C4-2B (cell line): Measurements from ENCODE around the gene SCYL1.
"Not testable (repeated sequence)": the region's sequence is repeated elsewhere in the genome, so short reads cannot be mapped to it uniquely, and the experiment has no call there.

Source experiments
- H3K27ac ChIP-seq: fragments of 450-650 bp; 2 replicates; pipeline ENCODE4 v1.5.1; 2017
- CTCF ChIP-seq: fragments of 450-650 bp; conservative IDR thresholded peaks from 2 replicates; pipeline ENCODE4 v1.5.1; 2017; ENCODE audit warnings: mild to moderate bottlenecking
- ZFX ChIP-seq: fragments of 450-650 bp; IDR thresholded peaks from 2 replicates; pipeline ENCODE4 v1.6.1; 2017

The SCYL1 gene

DNA sequence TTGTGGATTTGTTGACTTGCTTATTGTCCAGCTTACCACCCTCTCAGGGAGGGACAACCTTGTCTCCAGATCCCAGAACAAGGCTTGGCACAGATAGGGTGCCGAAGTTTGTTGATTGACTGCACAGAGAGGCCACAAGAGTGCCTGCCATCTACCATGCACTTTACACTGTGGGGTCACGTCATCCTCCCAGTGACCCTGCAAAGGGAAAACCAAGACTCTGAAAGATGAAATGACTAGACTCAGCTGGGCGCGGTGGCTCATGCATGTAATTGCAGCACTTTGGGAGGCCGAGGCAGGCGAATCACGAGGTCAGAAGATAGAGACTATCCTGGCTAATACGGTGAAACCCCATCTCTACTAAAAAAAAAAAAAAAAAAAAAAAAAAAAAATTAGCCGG is 37.9 kb downstream of the SCYL1 start:
- H3K27ac ChIP-seq, result no peak overlapping the region

GRCh38 chr11:65563601-65564000 is 38.7 kb downstream of the SCYL1 start:
- TF ChIP-seq ZFX (no peak), CTCF (no peak)
- no peak overlapping the region for H3K27ac ChIP-seq

More for the DNA sequence above, 37.9 kb downstream of the SCYL1 start:
- no peak for TF ChIP-seq CTCF
- TF ChIP-seq ZFX, result no peak

DNA sequence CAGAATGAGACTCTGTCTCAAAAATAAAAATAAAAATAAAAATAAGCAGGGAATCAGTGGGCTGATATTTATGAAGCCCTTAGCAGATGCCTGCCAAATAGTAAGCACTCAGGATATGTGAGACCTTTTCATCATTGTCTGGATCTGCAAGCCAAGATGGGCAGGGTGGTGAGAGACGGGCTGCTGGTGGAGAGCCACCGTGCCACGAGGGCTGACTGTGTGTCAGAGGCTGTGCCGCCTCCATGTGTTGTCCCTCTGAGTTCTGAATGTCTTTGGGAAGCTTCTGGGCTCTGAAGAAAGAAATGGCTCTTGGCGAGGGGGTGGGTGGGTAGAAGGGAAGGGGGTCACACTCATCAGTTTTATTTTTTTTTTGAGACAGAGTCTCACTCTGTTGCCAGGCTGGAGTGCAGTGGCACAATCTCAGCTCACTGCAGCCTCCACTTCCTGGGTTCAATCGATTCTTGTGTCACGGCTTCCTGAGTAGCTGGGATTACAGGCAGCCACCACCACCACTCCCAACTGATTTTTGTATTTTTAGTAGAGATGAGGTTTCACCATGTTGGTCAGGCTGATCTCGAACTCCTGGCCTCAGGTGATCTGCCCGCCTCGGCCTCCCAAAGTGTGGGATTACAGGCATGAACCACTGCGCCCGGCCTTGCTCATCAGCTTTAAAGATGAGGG is 40.1 kb downstream of the SCYL1 start:
- H3K27ac ChIP-seq, result not testable (repeated sequence)

- no peak for TF ChIP-seq ZFX
- no peak for TF ChIP-seq CTCF
- no peak overlapping the region for H3K27ac ChIP-seq
Measured at GRCh38 chr11:65565624-65566453, 41.0 kb downstream of the SCYL1 start.

DNA sequence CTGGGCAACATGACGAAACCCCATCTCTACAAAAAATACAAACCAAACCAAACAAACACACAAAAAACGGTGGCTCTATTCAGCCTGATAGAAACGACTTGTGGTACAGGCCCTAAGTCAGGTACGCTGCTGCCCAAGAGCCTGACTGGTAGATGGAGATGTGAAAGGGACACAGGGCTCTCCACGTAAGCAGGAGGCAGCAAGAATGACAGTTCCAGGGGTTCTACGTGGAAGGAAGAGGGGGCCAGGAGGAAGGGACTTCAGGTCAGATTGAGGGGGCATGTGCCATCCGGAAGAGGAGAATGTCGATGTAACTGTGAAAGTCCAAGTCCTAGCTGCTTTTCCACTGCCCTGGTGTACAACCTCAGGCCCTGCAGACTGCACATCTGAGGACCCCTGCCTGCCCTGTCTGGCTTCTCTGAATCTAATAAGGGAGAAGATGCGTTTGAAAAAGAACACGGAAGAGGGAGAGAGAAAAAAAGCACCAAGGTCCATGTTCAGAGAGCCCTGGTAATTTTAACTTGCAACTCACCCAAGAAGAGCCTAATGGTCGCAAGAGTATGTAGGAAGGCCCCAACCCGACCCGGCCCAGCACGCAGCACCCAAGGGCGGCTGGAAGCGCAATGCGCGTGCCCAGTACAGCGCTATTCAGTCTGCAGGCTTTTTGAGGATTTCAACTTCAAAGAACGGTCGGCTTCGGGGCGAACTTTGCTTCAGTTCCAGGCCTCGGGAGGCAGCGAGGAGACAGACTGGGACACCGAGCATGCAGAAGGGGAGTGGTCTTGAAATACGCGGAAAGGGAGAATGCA is 44.5 kb downstream of the SCYL1 start:
- TF ChIP-seq ZFX, result peak; percentile 67; the same call in 1 of the 2 replicates
- no peak for TF ChIP-seq CTCF
- peak overlapping the region; percentile 84 for H3K27ac ChIP-seq

GRCh38 chr11:65569973-65570918 is 45.4 kb downstream of the SCYL1 start, which contains the start of gene ZNRD2:
Gene ZNRD2 (plus strand): TSS chr11:65570477. CDS start chr11:65570492, 15 bp downstream.
- TF ChIP-seq ZFX (0 out of 2 replicates have a peak, but pooled peaks have one; percentile 46), CTCF (peak; percentile 75)
- H3K27ac ChIP-seq, result peak within 1 kb of the TSS; percentile 84

DNA sequence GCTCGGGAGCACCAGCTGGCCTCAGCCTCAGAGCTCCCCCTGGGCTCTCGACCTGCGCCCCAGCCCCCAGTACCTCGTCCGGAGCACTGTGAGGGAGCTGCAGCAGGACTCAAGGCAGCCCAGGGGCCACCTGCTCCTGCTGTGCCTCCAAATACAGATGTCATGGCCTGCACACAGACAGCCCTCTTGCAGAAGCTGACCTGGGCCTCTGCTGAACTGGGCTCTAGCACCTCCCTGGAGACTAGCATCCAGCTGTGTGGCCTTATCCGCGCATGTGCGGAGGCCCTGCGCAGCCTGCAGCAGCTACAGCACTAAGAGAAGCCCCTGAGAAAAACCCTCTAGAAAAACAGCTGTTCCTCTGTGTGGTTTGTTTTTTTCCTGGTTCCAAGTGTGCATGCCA is 46.5 kb downstream of the SCYL1 start:
- peak overlapping the region; percentile 84 for H3K27ac ChIP-seq
- TF ChIP-seq ZFX (no peak), CTCF (no peak)
